HG03575 (cell line): Measurements from ENCODE around the gene ST6GAL1.

Experiments used
- ATAC-seq: cut with Tn5 transposase; IDR thresholded peaks from one replicate; pipeline ENCODE4 v1.9.1; 2021; ENCODE audit not compliant: unreplicated experiment, insufficient number of reproducible peaks, low FRiP score; ENCODE audit errors: extremely low read depth

The ST6GAL1 gene

GRCh38 chr3:186909078-186909853 is 21.1 kb upstream of the ST6GAL1 start:
- ATAC-seq, result no peak

- no peak for ATAC-seq
Measured at GRCh38 chr3:186915806-186916796, 14.2 kb upstream of the ST6GAL1 start.

- ATAC-seq, result no peak
Measured at GRCh38 chr3:186917512-186918312, 12.6 kb upstream of the ST6GAL1 start.

- no peak for ATAC-seq
Measured at GRCh38 chr3:186920301-186920700, 10.0 kb upstream of the ST6GAL1 start.

- no peak for ATAC-seq
Measured at GRCh38 chr3:186920796-186921195, 9.5 kb upstream of the ST6GAL1 start.

- ATAC-seq, result no peak
Measured at GRCh38 chr3:186921578-186921977, 8.7 kb upstream of the ST6GAL1 start.

GRCh38 chr3:186922224-186922623 is 8.1 kb upstream of the ST6GAL1 start:
- ATAC-seq, result no peak

- no peak for ATAC-seq
Measured at GRCh38 chr3:186922790-186923189, 7.5 kb upstream of the ST6GAL1 start.

- no peak for ATAC-seq
Measured at GRCh38 chr3:186923241-186923640, 7.1 kb upstream of the ST6GAL1 start.

GRCh38 chr3:186925826-186926225 is 4.5 kb upstream of the ST6GAL1 start:
- no peak for ATAC-seq

- no peak for ATAC-seq
Measured at GRCh38 chr3:186929186-186929585, 1.1 kb upstream of the ST6GAL1 start.

- no peak for ATAC-seq
Measured at GRCh38 chr3:186929685-186930084, 641 bp upstream of the ST6GAL1 start.

- no peak for ATAC-seq
Measured at GRCh38 chr3:186930641-186931531, 560 bp downstream of the ST6GAL1 start.

GRCh38 chr3:186931532-186932280 is 1.4 kb downstream of the ST6GAL1 start:
- ATAC-seq, result no peak

GRCh38 chr3:186932281-186933181 is 2.2 kb downstream of the ST6GAL1 start:
- no peak for ATAC-seq

- no peak for ATAC-seq
Measured at GRCh38 chr3:186933816-186934215, 3.5 kb downstream of the ST6GAL1 start.

- ATAC-seq, result no peak
Measured at GRCh38 chr3:186935133-186935532, 4.8 kb downstream of the ST6GAL1 start.
